PFSK-1 (cell line): Measurements from ENCODE around the gene JAGN1.

Source experiments
- FOXP2 ChIP-seq: optimal IDR thresholded peaks from 2 replicates; pipeline ENCODE3; 2011; ENCODE audit warnings: borderline replicate concordance, control low read depth, inconsistent platforms; ENCODE audit not compliant: insufficient read depth; ENCODE audit errors: extremely low read length, extremely low read depth
- POLR2AphosphoS5 ChIP-seq: IDR thresholded peaks from 2 replicates; pipeline ENCODE4 v1.6.1; 2012; ENCODE audit warnings: low read depth, mild to moderate bottlenecking, control low read depth, low read length, moderate library complexity
- REST ChIP-seq, 2 experiments: IDR thresholded peaks; 2 replicates each; pipeline versions ENCODE4 v1.6.1 to v1.8.0; 2011 to 2012; ENCODE audit warnings: low read depth in 2 of 2, low read length in 2 of 2, control low read depth in 1 of 2, inconsistent platforms in 1 of 2, mild to moderate bottlenecking in 1 of 2, moderate library complexity in 1 of 2; ENCODE audit not compliant: insufficient read depth in 1 of 2
- SIN3A ChIP-seq: IDR thresholded peaks from 2 replicates; pipeline ENCODE4 v1.6.1; 2012; ENCODE audit warnings: mild to moderate bottlenecking, low read length, moderate library complexity, borderline replicate concordance; ENCODE audit not compliant: insufficient read depth
- TAF1 ChIP-seq: IDR thresholded peaks from 2 replicates; pipeline ENCODE4 v1.6.1; 2012; ENCODE audit warnings: low read length, control low read depth, borderline replicate concordance; ENCODE audit not compliant: insufficient read depth

Gene JAGN1

GRCh38 chr3:9864200-9864927, 26.0 kb upstream of the JAGN1 start:
- TF ChIP-seq REST (IDR thresholded peaks at IDR 0.05; ENCODE audit: insufficient read depth in 1 of 2, low read depth in 2 of 2, low read length in 2 of 2), result no peak
- no peak for TF ChIP-seq TAF1
- no peak for TF ChIP-seq SIN3A
- no peak for TF ChIP-seq FOXP2
- TF ChIP-seq POLR2AphosphoS5, result no peak

- TF ChIP-seq POLR2AphosphoS5, result no peak
- TF ChIP-seq SIN3A, result no peak
- TF ChIP-seq REST (IDR thresholded peaks at IDR 0.05; ENCODE audit: insufficient read depth in 1 of 2, low read depth in 2 of 2, low read length in 2 of 2), result no peak
- TF ChIP-seq TAF1, result no peak
- TF ChIP-seq FOXP2, result no peak
These were observed 23.8 kb upstream of the JAGN1 start for GRCh38 chr3:9866639-9867038.

GRCh38 chr3:9867106-9867505, 23.3 kb upstream of the JAGN1 start:
- TF ChIP-seq TAF1 (no peak), REST (IDR thresholded peaks at IDR 0.05; ENCODE audit: insufficient read depth in 1 of 2, low read depth in 2 of 2, low read length in 2 of 2) (no peak), POLR2AphosphoS5 (no peak), FOXP2 (no peak), SIN3A (no peak)

- no peak for TF ChIP-seq REST (IDR thresholded peaks at IDR 0.05; ENCODE audit: insufficient read depth in 1 of 2, low read depth in 2 of 2, low read length in 2 of 2)
- no peak for TF ChIP-seq POLR2AphosphoS5
- no peak for TF ChIP-seq TAF1
- no peak for TF ChIP-seq SIN3A
- TF ChIP-seq FOXP2, result no peak
These were observed 20.5 kb upstream of the JAGN1 start for GRCh38 chr3:9869955-9870354.
